Hypothalamus (tissue), 51 donors: ENCODE data around the gene PMPCA.

Source experiments
- DNase-seq, 51 donors: peaks; one replicate each; lab custom pipeline; 2025; lab: John Stamatoyannopoulos, UW

Gene PMPCA

GRCh38 chr9:136373300-136374182, 36.9 kb upstream of the PMPCA start, which contains the start of gene CARD9:
CARD9 (minus strand) TSS chr9:136373669; CDS start chr9:136372078, 1,591 bp downstream.
- DNase-seq = peak in 22 of 51 donors; percentile 13 to 52 (median 31)

DNA sequence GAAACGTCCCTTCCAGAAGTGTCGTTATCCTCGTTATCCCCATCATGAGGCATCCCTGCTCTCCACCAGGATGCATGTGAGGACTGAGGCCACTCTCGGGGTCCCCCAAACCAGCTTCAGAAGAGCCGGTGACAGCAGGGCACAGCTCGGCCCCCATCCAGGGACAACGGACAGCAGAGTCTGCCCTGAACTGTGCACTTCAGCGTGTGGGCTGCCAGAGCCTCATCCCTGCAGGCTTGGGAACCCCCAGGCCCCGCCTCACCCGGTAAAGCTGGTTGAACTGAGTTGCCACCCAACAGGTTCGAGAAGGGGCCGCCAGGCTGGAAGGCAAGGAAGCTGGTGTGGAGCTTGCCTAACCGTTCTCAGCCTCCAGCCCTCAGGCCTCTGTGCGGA, 36.3 kb upstream of the PMPCA start:
- no peak for DNase-seq

DNA sequence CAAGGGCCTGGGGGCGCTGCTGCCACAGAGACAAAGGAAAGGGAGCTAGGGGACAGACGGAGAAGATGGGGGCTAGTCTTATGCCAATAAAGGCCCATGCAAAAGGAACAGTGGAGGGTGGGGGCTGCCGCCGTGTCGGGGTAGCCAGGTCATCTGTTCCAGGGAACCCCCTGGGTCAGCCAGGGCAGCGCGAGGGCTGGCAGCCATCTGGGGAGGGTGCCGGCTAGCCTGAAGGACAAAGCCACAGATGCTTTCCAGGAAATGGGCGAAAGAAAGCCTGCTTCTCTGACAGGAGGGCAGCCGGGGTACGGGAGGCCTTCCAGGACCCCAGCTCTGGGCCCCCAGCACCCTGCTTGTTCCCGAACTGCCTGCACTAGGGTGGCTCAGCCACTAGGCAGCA, 35.4 kb upstream of the PMPCA start:
- DNase-seq = no peak

DNA sequence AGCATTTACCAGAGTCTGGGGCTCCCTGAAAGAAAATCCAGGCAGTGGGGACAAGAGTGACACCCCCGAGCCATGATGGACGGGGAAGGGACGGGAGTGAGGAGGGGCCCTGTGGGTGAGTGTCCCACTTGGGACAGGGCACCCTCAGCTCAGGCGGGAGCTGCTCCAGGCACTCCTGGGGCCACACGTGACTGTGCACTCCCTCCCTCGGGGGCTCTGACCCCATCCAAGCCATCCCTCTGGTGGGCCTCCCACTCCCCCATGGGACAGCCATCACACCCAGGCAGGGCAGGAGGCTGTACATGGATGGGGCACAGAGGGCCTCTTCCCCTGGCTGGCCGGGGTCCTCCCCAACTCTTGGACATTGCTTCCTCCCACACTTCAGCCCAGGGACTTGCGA, 34.0 kb upstream of the PMPCA start:
- no peak for DNase-seq

- DNase-seq = peak in 4 of 51 donors; percentile 8 to 16 (median 11)
Observed at GRCh38 chr9:136377341-136378169, 32.9 kb upstream of the PMPCA start.

GRCh38 chr9:136378170-136379002, 32.1 kb upstream of the PMPCA start:
- no peak for DNase-seq

DNA sequence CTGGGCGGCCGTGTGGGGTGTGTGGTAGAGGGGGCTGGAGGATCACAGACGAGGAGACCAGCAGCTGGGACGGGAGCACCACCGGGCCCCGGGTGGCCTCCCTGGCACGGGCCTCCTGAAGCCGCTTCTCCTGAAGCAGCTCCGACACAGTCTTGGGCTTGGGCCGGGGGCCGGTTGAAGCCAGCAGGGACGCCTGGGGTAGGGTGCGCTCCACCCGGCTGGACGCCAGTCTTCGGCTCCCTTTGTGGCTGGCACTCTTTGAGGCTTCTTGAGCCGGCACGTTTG, 31.5 kb upstream of the PMPCA start:
- DNase-seq = no peak

DNA sequence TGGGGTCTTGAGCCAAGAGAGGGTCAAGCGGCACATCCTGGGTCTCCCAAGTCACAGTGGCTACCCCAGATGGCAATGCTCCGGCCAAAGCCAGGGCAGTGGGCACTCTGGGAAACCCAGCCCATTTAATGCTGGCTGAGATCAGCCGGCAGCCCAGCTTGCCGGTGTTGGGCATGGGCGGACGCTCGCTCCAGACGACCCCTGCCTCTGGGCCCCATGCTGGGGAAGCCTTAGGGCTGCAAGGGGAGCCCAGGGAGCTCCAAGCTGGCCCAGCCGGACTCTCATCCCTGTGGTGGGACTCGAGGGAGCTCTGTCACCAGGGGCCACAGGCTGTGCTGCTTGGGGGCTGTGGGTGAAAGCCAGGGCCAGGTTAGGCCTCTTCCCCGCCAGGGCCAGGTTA, 31.1 kb upstream of the PMPCA start:
- no peak for DNase-seq

GRCh38 chr9:136379891-136380290, 30.6 kb upstream of the PMPCA start:
- no peak for DNase-seq

- no peak for DNase-seq
Observed at GRCh38 chr9:136380381-136380780, 30.1 kb upstream of the PMPCA start.

GRCh38 chr9:136381311-136381710, 29.1 kb upstream of the PMPCA start:
- DNase-seq = peak in 11 of 51 donors; percentile 14 to 52 (median 22)

DNA sequence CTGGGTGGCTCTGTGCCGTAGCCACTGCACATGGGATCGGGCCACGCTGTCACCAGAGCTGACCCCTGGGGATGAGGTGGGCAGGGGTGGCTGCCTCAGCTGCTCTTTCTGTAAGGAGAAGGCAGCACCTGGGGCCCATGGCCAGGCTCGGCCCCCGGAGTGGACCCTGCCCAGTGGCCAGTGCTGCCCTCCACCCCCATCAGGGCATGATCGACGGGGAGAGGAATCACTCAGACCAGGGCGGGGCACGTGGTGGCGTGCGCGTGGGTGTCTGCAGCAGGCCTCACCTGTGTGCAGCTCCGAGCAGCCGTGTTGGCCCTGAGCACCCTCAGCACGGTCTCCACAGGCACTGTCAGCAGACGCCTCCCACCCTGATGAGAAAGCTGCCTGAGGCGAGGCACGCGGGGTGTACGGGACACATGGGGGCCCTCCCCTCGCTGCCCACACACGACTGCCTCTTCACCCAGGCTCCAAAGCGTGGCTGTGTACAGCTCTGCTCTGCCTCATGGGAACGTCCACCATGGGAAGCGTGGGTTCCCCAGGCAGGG, 28.4 kb upstream of the PMPCA start:
- no peak for DNase-seq

DNA sequence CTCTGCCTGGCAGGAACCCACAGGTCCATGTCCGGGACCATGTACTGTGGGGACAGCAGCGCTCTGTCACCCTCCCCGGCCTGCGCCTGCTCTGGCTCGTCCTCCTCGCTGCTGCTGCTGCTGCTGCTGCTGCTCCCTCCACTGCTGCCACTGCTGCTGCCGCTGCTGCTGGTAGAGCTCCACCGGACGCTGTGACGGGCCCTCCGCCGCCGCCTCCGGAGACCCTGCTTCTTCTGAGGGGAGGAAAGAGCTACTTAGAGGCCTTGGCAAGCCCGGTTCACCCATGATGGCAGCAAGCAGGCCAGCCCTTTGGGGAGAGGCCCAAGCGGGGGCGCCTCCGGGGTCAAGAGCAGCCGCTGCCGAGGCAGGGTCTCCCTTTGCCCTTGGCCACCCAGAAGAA, 27.0 kb upstream of the PMPCA start:
- no peak for DNase-seq

GRCh38 chr9:136385015-136385414, 25.4 kb upstream of the PMPCA start:
- DNase-seq = no peak

DNA sequence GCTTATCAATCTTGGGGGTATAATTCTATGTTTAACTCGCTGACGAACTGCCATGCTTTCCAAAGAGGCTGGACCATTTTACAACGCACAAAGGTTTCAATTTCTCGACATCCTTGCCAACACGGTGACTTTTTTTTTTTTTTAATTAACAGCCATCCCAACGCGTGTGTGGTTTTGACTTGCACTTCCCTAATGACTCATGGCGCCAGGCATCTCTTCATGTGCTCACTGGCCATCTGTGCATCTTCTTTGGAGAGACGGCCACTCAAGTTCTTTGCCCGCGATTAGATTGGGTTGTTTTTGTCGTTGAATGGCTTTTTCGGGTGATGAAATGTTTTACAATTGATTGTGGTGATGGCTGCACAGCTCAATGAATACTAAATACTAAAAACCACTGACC, 24.4 kb upstream of the PMPCA start:
- DNase-seq = no peak

- no peak for DNase-seq
Observed at GRCh38 chr9:136387217-136387616, 23.2 kb upstream of the PMPCA start.

- peak in 2 of 51 donors; percentile 16 to 35 for DNase-seq
Observed at GRCh38 chr9:136389396-136389795, 21.1 kb upstream of the PMPCA start.

- DNase-seq = no peak
Observed at GRCh38 chr9:136391737-136392537, 18.5 kb upstream of the PMPCA start.

DNA sequence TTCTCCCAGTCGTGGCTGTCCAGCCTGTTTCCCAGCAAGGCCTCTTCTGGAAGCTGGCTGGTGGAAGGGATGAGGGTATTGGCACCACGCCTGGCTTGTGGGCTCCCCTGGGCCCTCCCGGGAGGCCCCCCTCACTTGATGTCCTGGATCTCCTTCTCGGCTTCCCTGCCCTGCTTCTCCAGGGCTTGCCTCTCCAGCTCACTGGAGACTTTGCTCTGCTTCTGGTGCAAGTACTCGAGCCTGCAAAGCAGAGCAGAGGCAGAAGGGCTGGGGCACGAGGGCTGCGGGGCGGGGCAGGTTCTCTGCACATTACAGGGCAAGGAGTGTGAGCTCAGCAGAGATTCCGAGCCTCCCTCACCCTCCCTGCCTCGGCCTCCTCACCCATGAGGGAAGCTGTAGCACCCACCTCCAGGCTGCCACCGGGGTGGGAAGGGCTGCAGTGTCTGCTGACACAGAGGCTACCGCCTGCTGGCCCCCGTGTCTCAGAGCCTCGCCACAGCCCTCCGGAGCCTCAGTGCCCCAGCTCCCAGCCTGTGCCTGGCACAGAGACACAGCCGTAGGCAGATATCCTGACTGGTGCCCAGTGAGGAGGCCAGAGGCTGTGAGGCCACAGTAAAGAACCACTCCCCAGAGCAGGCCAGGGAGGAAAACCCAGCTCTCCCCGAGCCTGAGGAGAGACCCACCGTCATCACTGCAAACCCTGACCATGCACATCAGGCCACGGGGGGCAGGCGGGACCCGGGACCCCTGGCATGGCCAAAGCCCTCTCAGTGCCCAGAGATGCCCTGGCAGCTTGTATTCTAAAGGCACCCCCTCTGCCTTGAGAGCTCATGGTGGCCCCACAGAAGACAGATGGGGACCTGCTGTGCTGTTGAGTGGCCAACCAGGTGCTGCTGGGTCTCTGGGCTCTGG, 17.7 kb upstream of the PMPCA start:
- no peak for DNase-seq
